GF-D8 (cell line): Measurements from ENCODE around the gene TBCK.
"Not testable (repeated sequence)": the region's sequence is repeated elsewhere in the genome, so short reads cannot be mapped to it uniquely, and the experiment has no call there.

Experiments
- DNase-seq: peaks from one replicate; lab custom pipeline; 2025; lab: John Stamatoyannopoulos, UW

The TBCK gene

DNA sequence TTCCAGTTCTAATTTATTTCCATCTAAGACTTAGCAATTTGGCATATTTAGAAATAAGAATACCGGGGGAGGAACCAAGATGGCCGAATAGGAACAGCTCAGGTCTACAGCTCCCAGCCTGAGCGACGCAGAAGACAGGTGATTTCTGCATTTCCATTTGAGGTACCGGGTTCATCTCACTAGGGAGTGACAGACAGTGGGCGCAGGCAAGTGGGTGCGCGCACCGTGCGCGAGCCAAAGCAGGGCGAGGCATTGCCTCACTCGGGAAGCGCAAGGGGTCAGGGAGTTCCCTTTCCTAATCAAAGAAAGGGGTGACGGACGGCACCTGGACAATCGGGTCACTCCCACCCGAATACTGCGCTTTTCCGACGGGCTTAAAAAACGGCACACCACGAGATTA is 102.7 kb downstream of the TBCK start:
- not testable (repeated sequence) for DNase-seq

DNA sequence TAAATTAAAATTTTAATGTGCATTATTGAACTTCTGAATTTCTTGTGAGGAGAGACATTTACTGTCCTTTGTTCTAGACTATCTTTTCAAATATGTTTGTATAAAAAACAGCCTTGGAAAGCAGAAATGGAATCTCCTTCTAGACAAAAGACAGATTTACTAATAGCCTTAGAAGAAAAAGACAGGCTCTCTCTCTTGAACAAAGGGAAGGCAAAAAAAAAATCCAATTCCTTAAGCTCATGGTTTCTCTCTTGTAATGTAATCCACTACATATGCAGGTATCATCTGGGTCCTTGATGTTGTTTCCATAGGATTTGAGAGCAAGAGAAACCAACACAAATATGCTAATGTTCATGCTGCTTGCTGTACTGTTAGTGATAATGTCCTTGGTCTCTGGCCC is 106.0 kb downstream of the TBCK start:
- no peak for DNase-seq

DNA sequence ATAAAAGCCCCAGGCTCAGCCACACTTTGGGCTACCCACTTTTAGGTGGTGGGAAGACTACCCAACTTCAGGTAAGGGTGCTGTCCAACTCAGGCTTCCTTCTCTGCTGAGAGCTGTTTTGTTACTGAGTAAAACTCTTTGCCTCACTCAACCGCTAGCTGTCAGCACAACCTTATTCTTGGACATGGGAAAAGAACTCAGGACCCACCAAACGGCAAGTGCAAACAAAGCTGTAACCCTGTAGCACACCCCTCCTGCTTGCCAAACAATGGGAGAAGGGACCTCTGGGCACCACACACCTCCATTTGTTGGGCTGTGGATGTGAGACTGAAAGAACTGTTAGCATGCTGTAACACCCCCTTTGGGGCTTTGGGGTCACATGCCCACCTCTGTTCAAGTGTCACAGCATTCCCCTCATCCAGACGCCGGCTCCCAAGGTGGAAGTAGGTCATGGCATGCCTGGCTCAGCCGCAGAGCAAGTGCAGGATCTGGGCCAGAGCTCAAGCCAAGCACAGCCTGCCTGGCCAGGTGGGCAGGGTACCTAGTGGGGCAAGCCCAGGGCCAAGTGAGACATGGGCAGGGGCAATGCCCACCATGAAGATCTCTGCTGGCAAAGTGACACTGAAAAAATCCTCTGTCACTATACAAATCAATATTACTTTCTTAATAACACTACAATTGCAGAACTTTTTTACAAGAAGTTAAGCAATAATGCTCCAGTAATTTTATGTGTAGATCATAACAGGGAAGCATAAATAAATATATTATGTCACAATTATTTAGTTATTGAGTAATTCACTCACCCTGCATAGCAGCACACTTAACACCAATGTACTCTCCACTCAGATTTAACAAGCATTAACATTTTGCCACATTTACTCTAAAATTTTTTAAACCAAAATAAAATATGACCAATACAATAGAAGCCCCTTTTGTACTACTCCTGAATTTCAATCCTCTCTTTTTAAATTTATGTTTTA is 107.2 kb downstream of the TBCK start:
- no peak for DNase-seq

DNA sequence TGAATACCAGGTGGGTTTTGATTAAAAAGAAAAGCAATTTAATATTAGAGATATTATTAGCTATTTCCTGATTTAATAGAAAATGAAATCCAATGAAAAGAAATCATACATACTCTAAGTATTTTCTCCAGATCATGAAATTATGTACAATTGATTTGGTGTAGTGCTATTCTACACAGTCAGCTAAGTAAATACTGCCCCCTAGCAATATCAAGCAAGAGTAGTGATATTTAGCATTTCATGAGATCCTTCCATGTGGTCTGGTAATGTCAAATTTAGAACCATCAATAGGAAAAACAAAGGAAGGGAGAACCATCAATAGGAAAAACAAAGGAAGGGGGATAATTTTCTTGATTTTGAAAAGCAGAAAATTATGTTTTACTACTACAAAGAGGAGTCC is 114.6 kb downstream of the TBCK start:
- DNase-seq = peak; percentile 4

DNA sequence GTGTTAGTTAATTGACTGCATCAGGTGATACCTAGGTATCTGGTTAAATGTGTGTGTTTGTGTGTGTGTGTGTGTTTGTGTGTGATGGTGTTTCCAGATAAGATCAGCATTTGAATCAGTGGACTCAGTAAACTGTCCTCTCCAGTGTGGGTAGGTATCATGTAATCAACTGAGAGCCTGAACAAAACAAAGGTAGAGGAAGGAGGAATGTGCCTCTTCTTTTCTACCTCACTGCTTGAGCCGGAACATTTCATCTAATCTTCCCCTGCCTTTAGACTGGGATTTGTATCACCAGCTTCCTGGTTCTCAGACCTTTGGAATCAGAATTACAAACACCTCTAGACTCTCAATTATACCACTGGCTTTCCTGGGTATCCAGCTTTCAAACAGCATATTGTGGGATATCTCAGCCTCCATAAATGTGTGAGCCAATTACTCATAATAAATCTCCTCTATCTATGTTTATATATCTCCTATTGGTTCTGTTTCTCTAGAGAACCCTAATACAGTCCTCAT is 120.5 kb downstream of the TBCK start:
- no peak for DNase-seq

DNA sequence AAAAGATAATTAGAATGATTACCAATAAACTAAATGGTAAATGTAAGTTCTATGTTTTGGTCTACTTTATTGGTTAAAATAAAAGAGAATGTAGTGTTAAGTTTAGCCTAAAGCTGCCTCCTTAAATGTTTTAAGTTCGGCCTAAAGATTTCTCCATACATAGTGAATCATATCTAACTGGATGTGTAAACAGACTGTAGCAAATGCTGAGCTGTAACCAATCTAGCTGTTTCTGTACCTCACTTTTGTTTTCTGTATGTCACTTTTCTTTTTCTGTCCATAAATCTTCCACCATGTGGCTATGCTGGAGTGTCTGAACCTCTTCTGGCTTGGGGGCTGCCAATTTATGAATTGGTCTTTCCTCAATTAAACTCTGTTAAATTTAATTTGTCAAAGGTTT is 121.2 kb downstream of the TBCK start:
- no peak for DNase-seq

DNA sequence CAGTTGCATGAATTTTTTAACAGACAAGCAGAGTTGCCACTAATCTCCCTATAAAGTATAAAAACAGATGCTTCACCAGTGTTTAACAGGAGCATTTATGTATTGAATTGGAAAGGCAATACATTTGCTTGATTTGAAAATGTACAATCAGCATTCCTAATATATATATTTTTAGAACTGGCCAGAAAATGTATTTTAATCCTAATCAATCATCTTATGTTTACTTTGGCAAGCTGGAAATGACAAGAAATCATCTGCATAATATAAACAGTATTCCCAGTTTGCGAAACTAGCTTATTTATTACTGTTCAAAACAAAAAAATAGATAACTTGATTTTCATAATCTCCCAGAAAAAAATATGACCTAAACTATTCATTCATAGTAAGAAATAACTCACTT is 123.9 kb downstream of the TBCK start:
- DNase-seq = no peak

DNA sequence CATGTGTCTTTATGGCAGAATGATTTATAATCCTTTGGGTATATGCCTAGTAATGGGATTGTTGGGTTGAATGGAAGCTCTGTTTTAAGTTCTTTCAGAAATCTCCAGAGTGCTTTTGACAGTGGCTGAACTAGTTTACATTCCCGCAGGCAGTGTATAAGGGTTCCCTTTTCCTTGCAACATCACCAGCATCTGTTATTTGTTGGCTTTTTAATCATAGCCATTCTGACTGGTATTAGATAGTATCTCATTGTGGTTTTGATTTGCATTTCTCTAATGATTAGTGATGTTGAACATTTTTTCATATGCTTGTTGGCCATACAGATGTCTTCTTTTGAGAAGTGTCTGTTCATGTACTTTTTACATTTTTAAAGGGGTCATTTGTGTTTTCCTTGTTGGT is 129.8 kb downstream of the TBCK start:
- no peak for DNase-seq

DNA sequence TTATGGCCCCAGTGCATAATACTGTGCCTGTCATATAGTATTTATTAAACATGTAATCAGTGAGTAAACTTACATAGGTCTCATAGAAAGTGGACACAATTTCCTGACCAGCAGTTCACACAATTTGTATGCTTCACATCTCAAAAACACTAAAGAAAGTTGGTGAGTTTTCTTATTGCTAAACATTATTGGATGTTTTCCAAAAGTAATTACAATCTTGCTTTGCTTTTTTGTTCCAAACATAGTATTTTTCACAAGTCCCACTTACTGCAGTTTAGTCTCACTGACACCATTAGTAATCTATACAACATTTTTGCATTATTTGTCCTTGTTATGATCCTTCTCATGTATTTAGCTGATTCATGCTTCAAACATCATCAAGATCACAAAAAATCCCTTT is 132.5 kb downstream of the TBCK start:
- no peak for DNase-seq

DNA sequence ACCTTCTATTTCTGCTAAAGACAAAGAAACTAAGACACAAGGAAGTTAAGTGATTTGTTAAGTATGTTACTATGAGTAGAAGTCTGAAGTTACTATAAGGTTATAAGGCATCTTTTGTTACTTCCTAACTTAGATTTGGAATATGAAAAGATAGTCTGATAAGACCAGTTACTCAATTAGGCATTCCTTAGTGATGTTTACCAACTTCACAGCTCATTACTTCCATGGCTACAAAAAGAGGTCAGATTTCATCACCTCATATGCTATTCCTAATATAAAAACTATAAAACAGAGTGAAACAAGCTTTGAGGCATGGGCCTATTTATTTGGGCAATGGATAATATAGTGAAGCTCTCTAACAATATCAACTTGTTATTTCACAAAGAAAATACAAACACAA is 143.1 kb downstream of the TBCK start:
- DNase-seq = no peak

DNA sequence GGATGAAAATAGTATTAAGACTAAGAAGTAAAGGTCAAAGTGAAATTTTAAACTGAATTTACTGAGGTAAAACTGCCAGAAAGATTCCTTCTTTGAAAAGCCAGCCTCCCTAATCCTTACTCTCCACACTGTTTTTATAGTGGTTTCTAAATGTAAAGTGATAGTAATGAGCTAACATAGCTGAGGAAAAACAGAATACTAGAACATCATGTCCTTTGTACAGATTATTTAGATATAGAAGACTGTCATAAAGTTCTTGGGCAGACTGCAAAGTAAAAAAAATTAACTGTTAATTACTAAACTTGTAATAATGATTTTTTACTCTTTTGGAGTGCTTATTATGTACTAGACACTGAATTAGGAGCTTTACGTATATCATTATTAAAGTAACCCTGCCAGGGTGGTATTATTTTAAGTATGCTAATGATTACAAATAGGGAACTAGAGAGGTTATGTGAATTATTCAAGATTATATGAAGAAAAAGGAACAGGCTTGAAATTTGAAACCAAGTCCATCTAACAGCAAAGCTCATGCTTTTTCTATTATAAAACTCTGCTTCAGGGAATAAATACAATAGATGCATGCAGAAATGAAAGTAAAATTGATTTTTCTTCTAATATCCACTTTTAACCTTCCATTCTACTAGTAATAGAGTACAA is 150.5 kb downstream of the TBCK start:
- DNase-seq = no peak

DNA sequence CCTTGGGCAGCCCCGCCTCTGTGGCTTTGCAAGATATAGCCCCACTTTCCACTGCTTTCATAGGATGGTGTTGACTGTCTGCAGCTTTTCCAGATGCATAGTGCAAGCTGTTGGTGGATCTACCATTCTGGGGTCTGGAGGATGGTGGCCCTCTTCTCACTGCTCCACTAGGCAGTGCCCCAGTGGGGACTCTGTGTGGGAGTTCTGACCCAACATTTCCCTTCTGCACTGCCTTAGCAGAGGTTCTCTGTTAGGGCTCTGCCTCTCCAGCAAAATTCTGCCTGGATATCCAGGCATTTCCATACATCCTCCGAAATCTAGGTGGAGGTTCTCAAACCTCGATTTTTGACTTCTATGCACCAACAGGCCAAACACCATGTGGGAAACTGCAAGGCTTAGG is 153.7 kb downstream of the TBCK start:
- DNase-seq = no peak

DNA sequence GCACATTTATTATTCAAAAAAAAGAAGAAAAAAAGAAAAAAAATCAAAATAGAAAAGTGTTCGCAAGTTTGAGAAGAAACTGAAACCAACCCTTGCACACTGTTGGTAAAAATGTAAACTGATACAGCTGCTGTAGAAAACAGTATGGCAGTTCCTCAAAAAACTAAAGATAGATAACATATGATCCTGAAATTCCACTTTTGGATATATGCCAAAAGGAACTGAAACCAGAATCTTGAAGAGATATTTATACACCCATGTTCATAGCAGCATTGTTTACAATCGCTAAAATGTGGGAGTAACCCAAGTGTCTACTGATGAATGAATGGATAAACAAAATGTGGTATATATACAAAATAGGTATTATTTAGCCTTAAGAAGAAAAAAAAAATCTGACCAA is 155.4 kb downstream of the TBCK start:
- DNase-seq = no peak

DNA sequence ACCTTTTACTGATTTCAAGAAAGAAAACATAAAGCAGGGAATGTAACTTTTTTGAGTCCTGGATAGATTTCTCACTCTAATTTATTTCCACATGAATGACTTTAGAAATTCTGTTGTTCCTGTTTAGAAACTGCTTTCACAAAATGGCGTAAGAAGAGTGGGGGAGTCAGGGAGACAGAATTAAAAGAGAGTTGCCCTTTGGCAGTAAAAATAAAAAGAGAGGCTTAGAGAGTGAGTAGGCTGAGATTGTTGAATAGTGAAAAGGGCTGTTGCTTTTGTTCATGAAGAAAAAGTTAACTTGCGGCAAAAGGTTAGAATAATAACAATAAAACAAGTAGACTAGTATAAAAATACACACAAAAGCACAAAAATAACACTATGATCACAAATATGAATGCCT is 166.1 kb downstream of the TBCK start:
- DNase-seq = no peak

DNA sequence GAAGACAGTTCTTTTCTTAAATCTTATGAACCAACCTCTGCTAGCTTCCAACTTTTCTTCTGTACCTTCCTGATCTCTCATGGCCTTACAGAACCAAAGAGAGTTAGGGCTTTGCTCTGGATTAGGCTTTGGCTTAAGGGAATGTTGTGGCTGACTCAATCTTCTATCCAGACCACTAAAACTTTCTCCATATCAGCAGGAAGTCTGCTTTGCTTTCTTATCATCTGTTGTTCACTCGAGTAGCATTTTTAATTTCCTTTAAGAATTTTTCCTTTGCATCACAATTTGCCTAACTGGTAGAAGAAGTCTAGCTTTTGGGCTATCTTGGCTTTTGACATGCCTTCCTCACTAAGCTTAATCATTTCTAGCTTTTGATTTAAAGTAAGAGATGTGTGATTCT is 167.0 kb downstream of the TBCK start:
- DNase-seq = no peak

DNA sequence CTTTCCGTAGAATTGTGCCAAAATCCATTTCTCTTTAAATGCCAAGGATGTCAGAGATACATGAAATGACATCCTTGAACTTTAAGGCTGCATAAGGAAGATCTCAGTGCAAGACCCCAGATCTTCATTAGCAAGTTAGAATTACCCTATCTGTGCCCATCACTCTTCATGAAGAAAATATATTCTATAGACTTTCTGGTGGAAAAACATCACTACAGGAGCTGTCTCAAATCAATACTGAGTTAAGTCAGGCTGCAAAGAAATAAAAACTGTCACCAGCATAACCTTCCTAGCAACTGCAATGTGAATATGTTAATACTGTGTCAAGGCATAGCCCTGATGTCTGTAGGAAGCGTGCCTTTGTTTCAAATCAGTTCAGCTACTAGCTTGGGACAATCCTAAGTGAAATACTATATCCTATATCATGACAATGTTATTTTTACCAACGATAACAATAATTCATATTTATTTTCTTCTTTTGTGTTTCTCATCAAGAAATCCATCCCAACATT is 173.3 kb downstream of the TBCK start:
- DNase-seq = no peak

DNA sequence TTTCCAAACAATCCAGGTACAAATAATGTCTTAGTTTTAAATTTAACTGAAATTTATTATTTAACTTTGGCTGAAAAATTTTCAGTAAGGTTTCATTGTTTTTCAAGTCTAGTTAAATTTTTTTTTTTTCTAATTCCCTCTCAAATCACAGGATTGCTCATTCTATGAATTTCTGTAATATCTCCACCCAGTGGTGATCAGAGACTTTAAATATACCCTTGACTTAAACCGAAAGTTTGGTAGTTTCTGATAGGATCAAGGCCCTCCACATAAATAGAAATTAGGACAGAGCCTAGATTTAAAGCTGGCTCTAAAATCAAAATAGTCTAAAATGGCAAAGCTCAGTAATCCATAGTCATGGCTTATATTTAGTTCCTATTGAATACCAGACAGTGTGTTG is 175.4 kb downstream of the TBCK start:
- DNase-seq = no peak

DNA sequence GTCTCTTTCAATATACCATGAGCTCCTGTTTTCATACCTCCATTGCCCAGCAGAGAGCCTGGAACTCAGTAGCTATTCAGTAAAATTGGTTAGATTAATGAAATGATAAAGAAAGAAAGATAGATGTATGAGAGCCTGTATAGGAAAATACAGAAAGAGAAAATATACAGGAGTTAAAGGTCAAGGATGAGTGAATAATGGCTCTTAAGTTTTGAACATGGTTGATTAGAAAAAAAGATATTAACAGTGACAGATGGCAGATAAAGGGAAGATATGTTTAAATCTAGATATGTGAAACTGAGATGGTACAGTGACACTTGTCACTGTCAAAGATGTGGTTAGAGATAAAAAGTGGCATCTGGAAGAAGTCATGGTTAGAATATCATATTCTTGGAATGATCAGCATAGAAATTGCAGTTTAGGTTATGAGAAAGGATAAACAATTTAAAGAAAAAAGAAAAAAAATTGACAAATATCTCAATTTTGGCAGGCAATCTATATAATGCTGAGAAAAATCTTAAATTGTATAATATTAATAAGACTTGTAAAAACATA is 179.2 kb downstream of the TBCK start:
- no peak for DNase-seq

DNA sequence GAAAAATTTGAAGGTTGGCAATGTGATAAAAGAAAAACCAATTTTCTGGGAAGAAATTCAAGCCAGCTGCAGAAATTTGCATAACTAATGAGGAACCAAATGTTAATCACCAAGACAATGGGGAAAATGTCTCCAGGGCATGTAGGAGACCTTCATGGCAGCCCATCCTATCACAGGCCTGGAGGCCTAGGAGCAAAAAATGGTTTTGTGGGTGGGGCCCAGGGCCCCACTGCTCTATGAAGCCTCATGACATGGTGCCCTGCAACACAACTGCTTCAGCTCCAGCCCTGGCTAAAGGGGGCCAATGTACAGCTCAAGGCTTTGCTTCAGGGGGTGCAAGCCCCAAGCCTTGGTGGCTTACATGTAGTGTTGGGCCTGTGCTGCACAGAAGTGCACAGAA is 184.0 kb downstream of the TBCK start:
- DNase-seq = no peak

DNA sequence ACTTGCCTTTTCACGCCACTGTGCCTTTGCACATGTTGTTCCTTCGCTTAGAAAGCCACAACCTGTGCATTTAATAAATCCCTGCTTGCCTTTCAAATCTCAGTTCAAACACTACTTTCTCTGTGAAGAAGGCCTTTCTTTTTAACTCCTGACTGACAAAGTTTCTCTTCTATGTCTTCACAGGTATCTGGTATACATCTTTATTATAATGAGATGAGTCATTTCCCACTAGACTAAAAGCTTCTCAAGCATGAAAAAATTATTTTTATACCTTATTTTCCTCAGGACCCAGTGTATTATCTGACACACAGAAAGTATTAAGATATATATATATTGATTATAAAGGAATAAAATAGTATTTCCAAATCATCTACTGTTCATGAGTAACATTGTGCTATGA is 189.9 kb downstream of the TBCK start:
- DNase-seq = no peak

DNA sequence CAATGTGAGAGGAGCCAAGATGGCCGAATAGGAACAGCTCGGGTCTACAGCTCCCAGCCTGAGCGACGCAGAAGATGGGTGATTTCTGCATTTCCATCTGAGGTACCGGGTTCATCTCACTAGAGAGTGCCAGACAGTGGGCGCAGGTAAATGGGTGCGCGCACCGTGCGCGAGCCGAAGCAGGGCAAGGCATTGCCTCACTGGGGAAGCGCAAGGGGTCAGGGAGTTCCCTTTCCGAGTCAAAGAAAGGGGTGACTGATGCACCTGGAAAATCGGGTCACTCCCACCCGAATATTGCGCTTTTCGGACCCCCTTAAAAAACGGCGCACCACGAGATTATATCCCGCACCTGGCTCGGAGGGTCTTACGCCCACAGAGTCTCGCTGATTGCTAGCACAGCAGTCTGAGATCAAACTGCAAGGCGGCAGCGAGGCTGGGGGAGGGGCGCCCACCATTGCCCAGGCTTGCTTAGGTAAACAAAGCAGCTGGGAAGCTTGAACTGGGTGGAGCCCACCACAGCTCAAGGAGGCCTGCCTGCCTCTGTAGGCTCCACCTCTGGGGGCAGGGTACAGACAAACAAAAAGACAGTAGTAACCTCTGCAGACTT is 196.0 kb downstream of the TBCK start:
- DNase-seq = not testable (repeated sequence)

DNA sequence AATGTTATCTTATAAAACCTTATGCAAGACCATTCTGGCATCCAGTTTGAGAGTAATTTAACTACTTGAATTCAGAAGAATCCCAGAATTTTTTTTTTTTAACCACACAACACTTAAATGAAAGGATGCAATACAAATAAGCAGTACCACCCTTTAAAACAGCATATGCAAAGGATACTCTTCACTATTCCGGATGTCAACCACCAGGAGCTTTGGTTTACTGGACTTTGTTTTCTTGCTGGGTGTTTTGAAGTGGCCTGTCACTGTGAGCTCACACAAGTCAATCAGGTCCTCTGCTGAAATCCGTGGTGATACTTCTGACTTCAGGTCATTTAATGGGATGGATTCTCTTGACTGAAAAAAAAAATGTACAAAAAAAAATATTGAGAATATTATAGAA is 200.0 kb downstream of the TBCK start:
- no peak for DNase-seq
